Osteocyte (in vitro differentiated cells): ENCODE measurements around the gene CDK6. TPM values are rescaled to one million over a fixed set of nuclear protein-coding genes. Genes with fewer than 3 reads are reported as not detected.

Experiments
- DNase-seq: peaks from one replicate; pipeline ENCODE4 v3.0.0; 2021; ENCODE audit warnings: mixed read lengths; ENCODE audit not compliant: unreplicated experiment; ENCODE audit errors: extremely low spot score
- H3K27ac Mint-ChIP-seq: one replicate; pipeline ENCODE4 v1.8.0; 2021; ENCODE audit warnings: mild to moderate bottlenecking, mixed read lengths; ENCODE audit not compliant: unreplicated experiment
- H3K27me3 Mint-ChIP-seq: one replicate; pipeline ENCODE4 v1.8.0; 2021; ENCODE audit warnings: mixed read lengths; ENCODE audit not compliant: unreplicated experiment
- H3K36me3 Mint-ChIP-seq: one replicate; pipeline ENCODE4 v1.8.0; 2021; ENCODE audit warnings: mixed read lengths; ENCODE audit not compliant: unreplicated experiment
- H3K4me1 Mint-ChIP-seq: one replicate; pipeline ENCODE4 v1.8.0; 2021; ENCODE audit warnings: mixed read lengths; ENCODE audit not compliant: unreplicated experiment
- H3K4me3 Mint-ChIP-seq: one replicate; pipeline ENCODE4 v1.8.0; 2021; ENCODE audit warnings: mild to moderate bottlenecking, moderate library complexity, mixed read lengths; ENCODE audit not compliant: unreplicated experiment
- H3K9me3 Mint-ChIP-seq: one replicate; pipeline ENCODE4 v1.8.0; 2021; ENCODE audit warnings: mixed read lengths; ENCODE audit not compliant: unreplicated experiment
- CTCF ChIP-seq: fragments of 200-600 bp; sonication (generic); IDR thresholded peaks from 2 replicates; pipeline ENCODE4 v1.5.0; 2021; ENCODE audit warnings: antibody characterized with exemption, mild to moderate bottlenecking, moderate library complexity
- total RNA-seq: library from RNA; stranded (reverse); gene quantifications from 2 replicates; pipeline ENCODE4 v1.2.1, GENCODE V29; 2021

CDK6 gene
- total RNA-seq, 1 donor from 2014 or later: 53.6 TPM

GRCh38 chr7:92766461-92767003 is 69.8 kb downstream of the CDK6 start:
- TF ChIP-seq CTCF: no peak
- no peak for DNase-seq
- Mint-ChIP-seq H3K27ac (peak overlapping the region; percentile 95), H3K4me3 (peak overlapping the region; percentile 39), H3K27me3 (no peaks in the 10 kb centered on the region), H3K4me1 (peaks cover 77% of the 10 kb centered on the region), H3K9me3 (no peaks in the 10 kb centered on the region), H3K36me3 (peaks cover 2% of the 10 kb centered on the region)

- no peak for DNase-seq
- Mint-ChIP-seq H3K27me3 (no peaks in the 10 kb centered on the region), H3K9me3 (no peaks in the 10 kb centered on the region), H3K36me3 (peaks cover 2% of the 10 kb centered on the region), H3K4me3 (peak overlapping the region; percentile 39), H3K4me1 (peaks cover 82% of the 10 kb centered on the region), H3K27ac (peak overlapping the region; percentile 95)
- no peak for TF ChIP-seq CTCF
These were observed 70.6 kb downstream of the CDK6 start for GRCh38 chr7:92765725-92766124.

GRCh38 chr7:92763636-92764423 is 72.5 kb downstream of the CDK6 start:
- Mint-ChIP-seq H3K4me1 (peaks cover 82% of the 10 kb centered on the region), H3K27me3 (no peaks in the 10 kb centered on the region), H3K36me3 (peaks cover 2% of the 10 kb centered on the region), H3K4me3 (no peak overlapping the region), H3K9me3 (no peaks in the 10 kb centered on the region), H3K27ac (peak overlapping the region; percentile 72)
- DNase-seq: no peak
- TF ChIP-seq CTCF: no peak

GRCh38 chr7:92762851-92763250 is 73.5 kb downstream of the CDK6 start:
- TF ChIP-seq CTCF: no peak
- Mint-ChIP-seq H3K36me3 (peaks cover 11% of the 10 kb centered on the region), H3K4me1 (peaks cover 78% of the 10 kb centered on the region), H3K4me3 (no peak overlapping the region), H3K27ac (peak overlapping the region; percentile 31), H3K9me3 (no peaks in the 10 kb centered on the region), H3K27me3 (no peaks in the 10 kb centered on the region)
- no peak for DNase-seq

- Mint-ChIP-seq H3K27me3 (no peaks in the 10 kb centered on the region), H3K36me3 (peaks cover 11% of the 10 kb centered on the region), H3K4me3 (no peak overlapping the region), H3K9me3 (no peaks in the 10 kb centered on the region), H3K27ac (peak overlapping the region; percentile 80), H3K4me1 (peaks cover 67% of the 10 kb centered on the region)
- TF ChIP-seq CTCF: no peak
- no peak for DNase-seq
These were observed 74.8 kb downstream of the CDK6 start for GRCh38 chr7:92761391-92762097.
